PC-3 (cell line): Measurements from ENCODE around the gene OR10H1.

Experiments used
- CTCF ChIP-seq: fragments of 300-600 bp; sonication (generic); conservative IDR thresholded peaks from 2 replicates; pipeline ENCODE4 v1.5.1; 2017; ENCODE audit warnings: antibody characterized with exemption, low read depth, mild to moderate bottlenecking, low read length
- EZH2phosphoT487 ChIP-seq: fragments of 300-600 bp; sonication (generic); IDR thresholded peaks from 2 replicates; pipeline ENCODE4 v1.6.1; 2018; ENCODE audit warnings: mild to moderate bottlenecking, antibody characterized with exemption, low read length, borderline replicate concordance

GRCh38 chr19:15776264-15776663, 39.2 kb downstream of the OR10H1 start:
- no peak for TF ChIP-seq CTCF
- no peak for TF ChIP-seq EZH2phosphoT487
